H9 (cell line): ENCODE results near the gene POLK. TPM values are rescaled to one million over a fixed set of nuclear protein-coding genes. Genes with fewer than 3 reads are reported as not detected.

Experiments used
- DNase-seq: peaks from one replicate; pipeline ENCODE4 v3.0.0-alpha.2; 2017
- H2AFZ ChIP-seq: one replicate; pipeline ENCODE4 v1.6.1; 2013; ENCODE audit warnings: mild to moderate bottlenecking, low read length, control low read depth, moderate library complexity
- H2AK5ac ChIP-seq: 2 replicates; pipeline ENCODE4 v1.6.1; 2013; ENCODE audit warnings: low read length, control low read depth, mixed read lengths; ENCODE audit not compliant: insufficient read length
- H2BK120ac ChIP-seq: one replicate; pipeline ENCODE4 v1.6.1; 2013; ENCODE audit warnings: low read depth, mild to moderate bottlenecking, low read length, control low read depth, inconsistent platforms; ENCODE audit not compliant: poor library complexity, severe bottlenecking
- H2BK12ac ChIP-seq: 2 replicates; pipeline ENCODE4 v1.6.1; 2013; ENCODE audit warnings: low read length, control low read depth, mixed read lengths, low read depth; ENCODE audit not compliant: insufficient read length
- H2BK15ac ChIP-seq: 2 replicates; pipeline ENCODE4 v1.6.1; 2013; ENCODE audit warnings: low read depth, low read length, control low read depth
- H2BK20ac ChIP-seq: one replicate; pipeline ENCODE4 v1.6.1; 2013; ENCODE audit warnings: low read depth, mild to moderate bottlenecking, low read length, control low read depth, inconsistent platforms; ENCODE audit not compliant: poor library complexity, severe bottlenecking
- H2BK5ac ChIP-seq: 2 replicates; pipeline ENCODE4 v1.6.1; 2013; ENCODE audit warnings: low read length, control low read depth, mixed read lengths; ENCODE audit not compliant: insufficient read length
- H3K14ac ChIP-seq: 2 replicates; pipeline ENCODE4 v1.6.1; 2013; ENCODE audit warnings: low read length, control low read depth; ENCODE audit not compliant: insufficient read depth
- H3K18ac ChIP-seq: 2 replicates; pipeline ENCODE4 v1.6.1; 2013; ENCODE audit warnings: low read depth, mild to moderate bottlenecking, mixed read lengths, low read length, control low read depth; ENCODE audit not compliant: insufficient read length
- H3K23ac ChIP-seq: 2 replicates; pipeline ENCODE4 v1.6.1; 2013; ENCODE audit warnings: low read length, control low read depth, mixed read lengths, low read depth; ENCODE audit not compliant: insufficient read length
- H3K23me2 ChIP-seq: 2 replicates; pipeline ENCODE4 v1.6.1; 2013; ENCODE audit warnings: low read depth, mild to moderate bottlenecking, mixed read lengths, low read length, control low read depth; ENCODE audit not compliant: insufficient read length, poor library complexity, severe bottlenecking
- H3K27ac ChIP-seq: 2 replicates; pipeline ENCODE4 v1.5.1; 2013; ENCODE audit warnings: low read length, control low read depth, mixed read lengths, low read depth; ENCODE audit not compliant: insufficient read length
- H3K27me3 ChIP-seq: 2 replicates; pipeline ENCODE4 v1.6.1; 2013; ENCODE audit warnings: low read length, control low read depth, inconsistent platforms; ENCODE audit not compliant: insufficient read depth
- H3K4ac ChIP-seq: 2 replicates; pipeline ENCODE4 v1.6.1; 2013; ENCODE audit warnings: low read depth, mild to moderate bottlenecking, control low read depth, inconsistent platforms, low read length, moderate library complexity
- H3K4me1 ChIP-seq: 2 replicates; pipeline ENCODE4 v1.6.1; 2013; ENCODE audit warnings: low read length, control low read depth, inconsistent platforms; ENCODE audit not compliant: insufficient read depth
- H3K4me2 ChIP-seq: 2 replicates; pipeline ENCODE4 v1.6.1; 2013; ENCODE audit warnings: low read length, control low read depth, mixed read lengths; ENCODE audit not compliant: insufficient read length, insufficient read depth
- H3K56ac ChIP-seq: 2 replicates; pipeline ENCODE4 v1.6.1; 2013; ENCODE audit warnings: low read depth, mild to moderate bottlenecking, mixed read lengths, low read length, control low read depth; ENCODE audit not compliant: insufficient read length
- H3K79me1 ChIP-seq: 2 replicates; pipeline ENCODE4 v1.6.1; 2013; ENCODE audit warnings: low read depth, mild to moderate bottlenecking, moderate library complexity, low read length, control low read depth, inconsistent platforms; ENCODE audit not compliant: insufficient read depth, poor library complexity, severe bottlenecking
- H3K79me2 ChIP-seq: 2 replicates; pipeline ENCODE4 v1.6.1; 2013; ENCODE audit warnings: low read length, control low read depth, inconsistent platforms; ENCODE audit not compliant: insufficient read depth
- H3K9ac ChIP-seq: 2 replicates; pipeline ENCODE4 v1.6.1; 2013; ENCODE audit warnings: low read length, control low read depth, mixed read lengths; ENCODE audit not compliant: insufficient read length; ENCODE audit errors: extremely low read depth
- H3K9me3 ChIP-seq: one replicate; pipeline ENCODE4 v1.6.1; 2013; ENCODE audit warnings: low read depth, low read length, inconsistent platforms; ENCODE audit not compliant: control insufficient read depth
- H3T11ph ChIP-seq: one replicate; pipeline ENCODE4 v1.6.1; 2013; ENCODE audit warnings: mild to moderate bottlenecking, low read length, control low read depth, inconsistent platforms
- H4K20me1 ChIP-seq: one replicate; pipeline ENCODE4 v1.6.1; 2013; ENCODE audit not compliant: control insufficient read depth, insufficient read length, insufficient read depth
- H4K5ac ChIP-seq: 2 replicates; pipeline ENCODE4 v1.6.1; 2013; ENCODE audit warnings: low read depth, mild to moderate bottlenecking, mixed read lengths, low read length, control low read depth; ENCODE audit not compliant: insufficient read length
- H4K8ac ChIP-seq: replicated peaks from 2 replicates; pipeline ENCODE4 v1.6.1; 2013; ENCODE audit warnings: low read length, control low read depth, mixed read lengths, low read depth; ENCODE audit not compliant: insufficient read length
- H4K91ac ChIP-seq: 2 replicates; pipeline ENCODE4 v1.6.1; 2013; ENCODE audit warnings: low read depth, mild to moderate bottlenecking, moderate library complexity, mixed read lengths, low read length, control low read depth; ENCODE audit not compliant: insufficient read length
- H3K27ac Mint-ChIP-seq, 3 experiments: 2 replicates in 2 of 3; 3 replicates in 1 of 3; pipeline ENCODE4 v1.8.0; 2020 to 2021; ENCODE audit warnings: mixed read lengths in 3 of 3, mild to moderate bottlenecking in 1 of 3, moderate library complexity in 1 of 3
- H3K27me3 Mint-ChIP-seq: 2 replicates; pipeline ENCODE4 v1.8.0; 2021; ENCODE audit warnings: low read depth, mild to moderate bottlenecking, moderate library complexity, mixed read lengths
- H3K36me3 Mint-ChIP-seq, 3 experiments: 2 replicates in 2 of 3; 3 replicates in 1 of 3; pipeline ENCODE4 v1.8.0; 2020 to 2021; ENCODE audit warnings: low read depth in 3 of 3, mixed read lengths in 3 of 3; ENCODE audit not compliant: insufficient read depth in 1 of 3
- H3K4me1 Mint-ChIP-seq, 2 experiments: 2 replicates each; pipeline ENCODE4 v1.8.0; 2020; ENCODE audit warnings: mixed read lengths in 2 of 2
- H3K4me3 Mint-ChIP-seq, 2 experiments: 2 replicates in 1 of 2; 3 replicates in 1 of 2; pipeline ENCODE4 v1.8.0; 2020 to 2021; ENCODE audit warnings: mild to moderate bottlenecking in 2 of 2, mixed read lengths in 2 of 2, moderate library complexity in 1 of 2
- H3K9me3 Mint-ChIP-seq, 2 experiments: 2 replicates in 1 of 2; 3 replicates in 1 of 2; pipeline ENCODE4 v1.8.0; 2020; ENCODE audit warnings: mild to moderate bottlenecking in 2 of 2, mixed read lengths in 2 of 2, moderate library complexity in 1 of 2
- WGBS: extraction: QIAGEN DNeasy Blood & Tissue Kit; methylation state at CpG from one replicate; pipeline ENCODE4 v1.1.7; 2013; ENCODE audit warnings: missing lambda C conversion rate, low lambda C conversion rate, mixed read lengths; ENCODE audit not compliant: insufficient read length; ENCODE audit errors: extremely low coverage; 5-methylcytosine and 5-hydroxymethylcytosine counted together
- total RNA-seq: library from RNA; stranded (reverse); gene quantifications from 2 replicates; pipeline ENCODE4 v1.2.1, GENCODE V29; 2021
- TF ChIP-seq, protein P1 (sequence below): fragments of 200-600 bp; sonication (generic); conservative IDR thresholded peaks from 3 replicates; pipeline ENCODE4 v1.8.0; 2021; ENCODE audit warnings: antibody characterized with exemption, mild to moderate bottlenecking

The POLK gene
- total RNA-seq, 1 experiment from 2014 or later: 7.6 TPM

DNA sequence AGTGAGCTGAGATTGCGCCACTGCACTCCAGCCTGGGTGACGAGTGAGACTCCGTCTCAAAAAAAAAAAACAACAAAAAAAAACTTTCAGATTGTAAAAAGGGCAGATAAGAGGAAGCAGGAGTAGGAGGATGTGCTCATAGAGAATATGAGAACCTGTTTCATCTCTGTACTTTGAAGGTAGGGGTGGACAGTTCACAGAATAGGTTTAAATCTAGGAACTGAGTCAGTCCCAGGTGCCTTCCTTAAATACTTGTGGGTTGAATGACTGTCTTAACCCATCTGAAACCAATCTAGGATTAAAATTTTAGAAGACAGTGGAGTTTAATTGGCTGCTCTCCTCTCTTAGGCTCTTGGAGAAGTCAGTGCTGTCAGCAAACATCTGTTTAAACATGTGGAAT, 12.4 kb downstream of the POLK start:
- H3K23me2 ChIP-seq: no peaks in the 10 kb centered on the region
- H4K20me1 ChIP-seq: no peaks in the 10 kb centered on the region
- no peaks in the 10 kb centered on the region for H3K4me1 ChIP-seq
- Mint-ChIP-seq H3K4me1 (peaks cover 1 to 2% of the 10 kb centered on the region in 2 experiments; a peak in 3 of 4 replicates), H3K27me3 (no peaks in the 10 kb centered on the region), H3K9me3 (peaks cover 12% of the 10 kb centered on the region in 2 experiments), H3K4me3 (no peak overlapping the region), H3K27ac (peak overlapping the region in 1 of 3 experiments; percentile 51; a peak in 1 of 7 replicates), H3K36me3 (peaks cover 17 to 20% (median 17%) of the 10 kb centered on the region in 3 experiments)
- H2BK15ac ChIP-seq: no peak overlapping the region
- no peaks in the 10 kb centered on the region for H3K27me3 ChIP-seq
- H3K9me3 ChIP-seq: no peaks in the 10 kb centered on the region
- H2BK12ac ChIP-seq: no peak overlapping the region
- no peak overlapping the region for H3K56ac ChIP-seq
- no peak overlapping the region for H2AK5ac ChIP-seq
- H4K5ac ChIP-seq: no peak overlapping the region
- peaks cover 6% of the 10 kb centered on the region for H3K79me1 ChIP-seq
- WGBS: no CpG with 5 or more reads among the region's 3 CpGs
- no peak overlapping the region for H3K14ac ChIP-seq
- no peak overlapping the region for H3K9ac ChIP-seq
- no peak overlapping the region for H3K23ac ChIP-seq
- H2BK5ac ChIP-seq: no peak overlapping the region
- H3K79me2 ChIP-seq: peaks cover 2% of the 10 kb centered on the region; the same call in 1 of the 2 replicates
- H3K4ac ChIP-seq: no peak overlapping the region
- DNase-seq: no peak
- H4K91ac ChIP-seq: no peak overlapping the region
- no peak overlapping the region for H3K27ac ChIP-seq
- TF ChIP-seq, protein P1, sequence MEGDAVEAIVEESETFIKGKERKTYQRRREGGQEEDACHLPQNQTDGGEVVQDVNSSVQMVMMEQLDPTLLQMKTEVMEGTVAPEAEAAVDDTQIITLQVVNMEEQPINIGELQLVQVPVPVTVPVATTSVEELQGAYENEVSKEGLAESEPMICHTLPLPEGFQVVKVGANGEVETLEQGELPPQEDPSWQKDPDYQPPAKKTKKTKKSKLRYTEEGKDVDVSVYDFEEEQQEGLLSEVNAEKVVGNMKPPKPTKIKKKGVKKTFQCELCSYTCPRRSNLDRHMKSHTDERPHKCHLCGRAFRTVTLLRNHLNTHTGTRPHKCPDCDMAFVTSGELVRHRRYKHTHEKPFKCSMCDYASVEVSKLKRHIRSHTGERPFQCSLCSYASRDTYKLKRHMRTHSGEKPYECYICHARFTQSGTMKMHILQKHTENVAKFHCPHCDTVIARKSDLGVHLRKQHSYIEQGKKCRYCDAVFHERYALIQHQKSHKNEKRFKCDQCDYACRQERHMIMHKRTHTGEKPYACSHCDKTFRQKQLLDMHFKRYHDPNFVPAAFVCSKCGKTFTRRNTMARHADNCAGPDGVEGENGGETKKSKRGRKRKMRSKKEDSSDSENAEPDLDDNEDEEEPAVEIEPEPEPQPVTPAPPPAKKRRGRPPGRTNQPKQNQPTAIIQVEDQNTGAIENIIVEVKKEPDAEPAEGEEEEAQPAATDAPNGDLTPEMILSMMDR: no peak
- no peak overlapping the region for H3T11ph ChIP-seq
- no peak overlapping the region for H2BK120ac ChIP-seq
- no peak overlapping the region for H3K4me2 ChIP-seq
- H4K8ac ChIP-seq: no peak overlapping the region
- no peak overlapping the region for H2AFZ ChIP-seq
- no peak overlapping the region for H3K18ac ChIP-seq
- H2BK20ac ChIP-seq: no peak overlapping the region
